K562 (cell line): Measurements from ENCODE around the gene ANK2. TPM values are rescaled to one million over a fixed set of nuclear protein-coding genes. Genes with fewer than 3 reads are reported as not detected.

Source experiments
- ATAC-seq: fragments of 200-7000 bp; cut with Tn5 transposase; 3 replicates; pipeline ENCODE4 v1.9.1; 2020; ENCODE audit warnings: moderate library complexity
- BruUV-seq: library from RNA; stranded (reverse); fragments of 400-500 nt; replicated peaks from 2 replicates; lab custom pipeline; 2021; lab: Mats Ljungman, UMichigan
- CTCF ChIA-PET: fragments of 300-600 bp; formaldehyde crosslinking; extraction: SDS; loops from one replicate; lab custom pipeline; 2021; ENCODE audit warnings: low intra/inter-chr PET ratio; lab: Yijun Ruan, JAX
- POLR2A ChIA-PET: fragments of 300-600, 350-650 bp; sonication (Branson Sonifier 250); formaldehyde crosslinking; extraction: SDS; loops from one replicate; lab custom pipeline; 2021; ENCODE audit warnings: antibody characterized with exemption, inconsistent platforms; lab: Yijun Ruan, JAX
- DNase-seq, 4 experiments: peaks; one replicate each; pipeline versions ENCODE4 v3.0.0 to v3.0.0-alpha.2; 2011 to 2018; ENCODE audit warnings: low spot score in 3 of 4, mixed read lengths in 3 of 4; ENCODE audit errors: extremely low read depth in 1 of 4
- FAIRE-seq: peaks from 2 replicates; lab custom pipeline; 2011; peaks lifted over from hg19 to GRCh38; lab: Jason Lieb, UNC
- H2AFZ ChIP-seq: 2 replicates; pipeline ENCODE4 v1.6.0; 2011; ENCODE audit warnings: low read depth, low read length, control low read depth, inconsistent platforms
- H3K27ac ChIP-seq: fragments of 200-600 bp; 3 replicates; pipeline ENCODE4 v1.8.0; 2011; ENCODE audit warnings: low read depth, mild to moderate bottlenecking, control low read depth, inconsistent platforms, low read length, moderate library complexity, mixed read lengths; ENCODE audit errors: extremely low read depth
- H3K27me3 ChIP-seq, 2 experiments: fragments of 300-600 bp in 1 of 2; 2 replicates in 1 of 2; 3 replicates in 1 of 2; pipeline versions ENCODE4 v1.6.0 to v1.8.0; 2011; ENCODE audit warnings: inconsistent platforms in 2 of 2, low read length in 2 of 2, mild to moderate bottlenecking in 1 of 2, mixed read lengths in 1 of 2, moderate library complexity in 1 of 2; ENCODE audit not compliant: control insufficient read depth in 2 of 2, insufficient read depth in 2 of 2
- H3K36me3 ChIP-seq: fragments of 300-600 bp; 3 replicates; pipeline ENCODE4 v1.8.0; 2011; ENCODE audit warnings: mild to moderate bottlenecking, low read length, inconsistent platforms; ENCODE audit not compliant: control insufficient read depth, insufficient read depth
- H3K4me1 ChIP-seq, 2 experiments: fragments of 200-600 bp in 1 of 2; replicated peaks in 1 of 2; 2 replicates in 1 of 2; 3 replicates in 1 of 2; pipeline versions ENCODE4 v1.5.1 to v1.8.0; 2011; ENCODE audit warnings: inconsistent platforms in 2 of 2, low read length in 2 of 2, mild to moderate bottlenecking in 1 of 2, mixed read lengths in 1 of 2, moderate library complexity in 1 of 2; ENCODE audit not compliant: control insufficient read depth in 2 of 2, insufficient read depth in 2 of 2
- H3K4me2 ChIP-seq: 2 replicates; pipeline ENCODE4 v1.6.1; 2011; ENCODE audit warnings: low read length, control low read depth, inconsistent platforms, mixed read lengths; ENCODE audit not compliant: insufficient read depth
- H3K4me3 ChIP-seq: fragments of 200-600 bp; sonication (generic), shearing (Covaris generic); 2 replicates; pipeline ENCODE4 v1.5.1; 2016; ENCODE audit warnings: control low read depth, inconsistent platforms
- H3K79me2 ChIP-seq: fragments of 200-600 bp; 3 replicates; pipeline ENCODE4 v1.8.0; 2011; ENCODE audit warnings: low read length, inconsistent platforms; ENCODE audit not compliant: control insufficient read depth, insufficient read depth
- H3K9ac ChIP-seq, 2 experiments: 2 replicates each; pipeline versions ENCODE4 v1.6.0 to v1.6.1; 2011; ENCODE audit warnings: low read depth in 2 of 2, low read length in 2 of 2, control low read depth in 1 of 2, inconsistent platforms in 1 of 2, mild to moderate bottlenecking in 1 of 2, mixed read lengths in 1 of 2; ENCODE audit not compliant: insufficient read depth in 1 of 2
- H3K9me1 ChIP-seq: one replicate; pipeline ENCODE4 v1.6.0; 2011; ENCODE audit warnings: inconsistent platforms, mild to moderate bottlenecking, low read length, moderate library complexity; ENCODE audit not compliant: control insufficient read depth, insufficient read depth
- H3K9me3 ChIP-seq: replicated peaks from 2 replicates; pipeline ENCODE4 v1.5.1; 2011; ENCODE audit warnings: low read depth, low read length, inconsistent platforms; ENCODE audit not compliant: control insufficient read depth, insufficient read depth
- H4K20me1 ChIP-seq: replicated peaks from 2 replicates; pipeline ENCODE4 v1.6.1; 2011; ENCODE audit warnings: low read length, inconsistent platforms, mixed read lengths; ENCODE audit not compliant: control insufficient read depth, insufficient read depth
- CCNT2 ChIP-seq: IDR thresholded peaks from 2 replicates; pipeline ENCODE4 v1.6.1; 2011; ENCODE audit warnings: borderline replicate concordance, low read depth, mild to moderate bottlenecking, moderate library complexity, mixed read lengths, low read length; ENCODE audit not compliant: insufficient read length; ENCODE audit errors: extremely low read depth
- FOXA3 ChIP-seq, 2 experiments: fragments of 450-650 bp in 1 of 2; sonication (generic) in 1 of 2; formaldehyde crosslinking; IDR thresholded peaks in 1 of 2; conservative IDR thresholded peaks in 1 of 2; 2 replicates each; pipeline versions ENCODE4 v1.4.0 to v1.8.0; 2020 to 2022; ENCODE audit warnings: mild to moderate bottlenecking in 2 of 2, missing genetic modification reagents in 1 of 2
- RAD51 ChIP-seq: fragments of 450-650 bp; IDR thresholded peaks from 2 replicates; pipeline ENCODE4 v1.7.1; 2016; ENCODE audit warnings: low read depth, mild to moderate bottlenecking, borderline replicate concordance
- SMAD4 ChIP-seq: fragments of 250-450 bp; sonication (Bioruptor Pico); conservative IDR thresholded peaks from 2 replicates; pipeline ENCODE4 v1.8.0; 2021; ENCODE audit warnings: inconsistent platforms, mild to moderate bottlenecking, moderate library complexity
- SRSF9 ChIP-seq: fragments of 200-400 bp; formaldehyde crosslinking; IDR thresholded peaks from 2 replicates; pipeline ENCODE4 v1.6.1; 2017; ENCODE audit warnings: low read depth, low read length, borderline replicate concordance
- TAF1 ChIP-seq: IDR thresholded peaks from 2 replicates; pipeline ENCODE4 v1.6.1; 2011; ENCODE audit warnings: mild to moderate bottlenecking, low read length, moderate library complexity; ENCODE audit not compliant: insufficient read depth, control insufficient read depth, severe bottlenecking; ENCODE audit errors: extremely low read depth
- WGBS: fragments of 100-300 bp; shearing (Covaris generic); methylation state at CpG from one replicate; pipeline ENCODE4 v1.1.6; 2016; ENCODE audit warnings: low coverage, mixed read lengths; ENCODE audit not compliant: insufficient coverage; ENCODE audit errors: missing lambda C conversion rate; 5-methylcytosine and 5-hydroxymethylcytosine counted together
- in situ Hi-C: fragments of 300-500 bp; cut with MboI; formaldehyde crosslinking; loops from 4 replicates; pipeline ENCODE4 v1.15.0; 2018; ENCODE audit warnings: inconsistent platforms, mixed read lengths
- intact Hi-C: fragments of 100-400 bp; cut with micrococcal nuclease; formaldehyde crosslinking; loops from 2 replicates; pipeline ENCODE4 v1.14.2; 2022
- polyA plus RNA-seq, 8 experiments: library from polyadenylated mRNA; depleted of rRNA in 4 of 8; stranded (reverse) in 5 of 8; unstranded in 3 of 8; fragments of >200 nt; fragmentation: Nextera tagmentation in 2 of 8; fragmentation: Illumina TruSeq in 1 of 8; extraction: Ambion mirVana in 2 of 8; extraction: Trizol in 1 of 8; gene quantifications; 2 replicates each; pipeline versions ENCODE4 v1.2.1 to v1.2.3, GENCODE V29; 2011 to 2014; ENCODE audit warnings: inconsistent platforms in 1 of 8, missing spikeins in 1 of 8
- total RNA-seq, 7 experiments: library from RNA; depleted of rRNA in 6 of 7; stranded (reverse); fragments of >200 nt in 6 of 7; fragmentation: Illumina TruSeq in 2 of 7; extraction: Trizol in 2 of 7; gene quantifications; 2 replicates each; pipeline versions ENCODE4 v1.2.1 to v1.2.3, GENCODE V29; 2011 to 2021; ENCODE audit warnings: low replicate concordance in 1 of 7
- TF ChIP-seq, protein P1 (sequence below), 2 experiments: fragments of 450-650 bp in 1 of 2; sonication (generic) in 1 of 2; formaldehyde crosslinking in 1 of 2; IDR thresholded peaks; 2 replicates each; pipeline versions ENCODE4 v1.7.1 to v1.9.0; 2016 to 2022; ENCODE audit warnings: inconsistent platforms in 1 of 2, mild to moderate bottlenecking in 1 of 2, missing genetic modification reagents in 1 of 2
- TF ChIP-seq, protein P2 (sequence below): fragments of 450-650 bp; formaldehyde crosslinking; IDR thresholded peaks from 2 replicates; pipeline ENCODE4 v1.4.0; 2022; ENCODE audit warnings: missing genetic modification characterization

The ANK2 gene
- total and polyA plus RNA-seq, 9 of the 15 experiments (the other 6 are each of a cell fraction or from before 2014, with no cell fraction given): 0.07 to 0.24 TPM; not detected in 7

GRCh38 chr4:113407409-113407808, 358.0 kb downstream of the ANK2 start:
- H3K79me2 ChIP-seq: no peaks in the 10 kb centered on the region
- no peaks in the 10 kb centered on the region for H3K9me1 ChIP-seq
- ATAC-seq (no peak), FAIRE-seq (no peak), DNase-seq (no peak)
- POLR2A ChIA-PET: no interaction called here
- CTCF ChIA-PET: no interaction called here
- no peak overlapping the region for H3K27ac ChIP-seq
- H2AFZ ChIP-seq: no peak overlapping the region
- H3K4me2 ChIP-seq: no peak overlapping the region
- no TSS peak for BruUV-seq
- no peaks in the 10 kb centered on the region for H3K27me3 ChIP-seq
- H3K36me3 ChIP-seq: no peaks in the 10 kb centered on the region
- no peaks in the 10 kb centered on the region for H3K9me3 ChIP-seq
- H3K4me3 ChIP-seq: no peak overlapping the region
- no peak overlapping the region for H3K9ac ChIP-seq
- 0% methylated on average over 2 of the region's 2 CpGs for WGBS
- no peaks in the 10 kb centered on the region for H4K20me1 ChIP-seq
- no peaks in the 10 kb centered on the region for H3K4me1 ChIP-seq
- intact Hi-C loops: no loop called here
- in situ Hi-C loops: loop anchor here (25.0 kb wide), 1 partner anchor 980 kb away; no protein-coding TSS in a partner anchor
- TF ChIP-seq, protein P1, sequence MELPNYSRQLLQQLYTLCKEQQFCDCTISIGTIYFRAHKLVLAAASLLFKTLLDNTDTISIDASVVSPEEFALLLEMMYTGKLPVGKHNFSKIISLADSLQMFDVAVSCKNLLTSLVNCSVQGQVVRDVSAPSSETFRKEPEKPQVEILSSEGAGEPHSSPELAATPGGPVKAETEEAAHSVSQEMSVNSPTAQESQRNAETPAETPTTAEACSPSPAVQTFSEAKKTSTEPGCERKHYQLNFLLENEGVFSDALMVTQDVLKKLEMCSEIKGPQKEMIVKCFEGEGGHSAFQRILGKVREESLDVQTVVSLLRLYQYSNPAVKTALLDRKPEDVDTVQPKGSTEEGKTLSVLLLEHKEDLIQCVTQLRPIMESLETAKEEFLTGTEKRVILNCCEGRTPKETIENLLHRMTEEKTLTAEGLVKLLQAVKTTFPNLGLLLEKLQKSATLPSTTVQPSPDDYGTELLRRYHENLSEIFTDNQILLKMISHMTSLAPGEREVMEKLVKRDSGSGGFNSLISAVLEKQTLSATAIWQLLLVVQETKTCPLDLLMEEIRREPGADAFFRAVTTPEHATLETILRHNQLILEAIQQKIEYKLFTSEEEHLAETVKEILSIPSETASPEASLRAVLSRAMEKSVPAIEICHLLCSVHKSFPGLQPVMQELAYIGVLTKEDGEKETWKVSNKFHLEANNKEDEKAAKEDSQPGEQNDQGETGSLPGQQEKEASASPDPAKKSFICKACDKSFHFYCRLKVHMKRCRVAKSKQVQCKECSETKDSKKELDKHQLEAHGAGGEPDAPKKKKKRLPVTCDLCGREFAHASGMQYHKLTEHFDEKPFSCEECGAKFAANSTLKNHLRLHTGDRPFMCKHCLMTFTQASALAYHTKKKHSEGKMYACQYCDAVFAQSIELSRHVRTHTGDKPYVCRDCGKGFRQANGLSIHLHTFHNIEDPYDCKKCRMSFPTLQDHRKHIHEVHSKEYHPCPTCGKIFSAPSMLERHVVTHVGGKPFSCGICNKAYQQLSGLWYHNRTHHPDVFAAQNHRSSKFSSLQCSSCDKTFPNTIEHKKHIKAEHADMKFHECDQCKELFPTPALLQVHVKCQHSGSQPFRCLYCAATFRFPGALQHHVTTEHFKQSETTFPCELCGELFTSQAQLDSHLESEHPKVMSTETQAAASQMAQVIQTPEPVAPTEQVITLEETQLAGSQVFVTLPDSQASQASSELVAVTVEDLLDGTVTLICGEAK (IDR thresholded peaks at IDR 0.05): no peak
- TF ChIP-seq, protein P1 (CRISPR knock-in tag; IDR thresholded peaks at IDR 0.05): no peak
- TF ChIP-seq, protein P2, sequence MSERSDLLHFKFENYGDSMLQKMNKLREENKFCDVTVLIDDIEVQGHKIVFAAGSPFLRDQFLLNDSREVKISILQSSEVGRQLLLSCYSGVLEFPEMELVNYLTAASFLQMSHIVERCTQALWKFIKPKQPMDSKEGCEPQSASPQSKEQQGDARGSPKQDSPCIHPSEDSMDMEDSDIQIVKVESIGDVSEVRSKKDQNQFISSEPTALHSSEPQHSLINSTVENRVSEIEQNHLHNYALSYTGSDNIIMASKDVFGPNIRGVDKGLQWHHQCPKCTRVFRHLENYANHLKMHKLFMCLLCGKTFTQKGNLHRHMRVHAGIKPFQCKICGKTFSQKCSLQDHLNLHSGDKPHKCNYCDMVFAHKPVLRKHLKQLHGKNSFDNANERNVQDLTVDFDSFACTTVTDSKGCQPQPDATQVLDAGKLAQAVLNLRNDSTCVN (CRISPR knock-in tag): no peak
- TF ChIP-seq FOXA3 (CRISPR knock-in tag; conservative IDR thresholded peaks at IDR 0.05 in 1 of 2, IDR thresholded peaks at IDR 0.05 in 1 of 2): no peak
- TF ChIP-seq RAD51: no peak
- TF ChIP-seq SMAD4: no peak
- TF ChIP-seq SRSF9: no peak
- TF ChIP-seq TAF1: no peak
- no peak for TF ChIP-seq CCNT2
